NOMO-1 treated with dmso at 0.1 percent for 144 hours (cell line): ENCODE results near the gene TCERG1.
A peak's percentile ranks its signal among the peaks of the same experiment; 100 is the strongest.

Experiments
- DNase-seq: peaks from one replicate; lab custom pipeline; 2025; ENCODE audit not compliant: unreplicated experiment; lab: John Stamatoyannopoulos, UW

The TCERG1 gene

DNA sequence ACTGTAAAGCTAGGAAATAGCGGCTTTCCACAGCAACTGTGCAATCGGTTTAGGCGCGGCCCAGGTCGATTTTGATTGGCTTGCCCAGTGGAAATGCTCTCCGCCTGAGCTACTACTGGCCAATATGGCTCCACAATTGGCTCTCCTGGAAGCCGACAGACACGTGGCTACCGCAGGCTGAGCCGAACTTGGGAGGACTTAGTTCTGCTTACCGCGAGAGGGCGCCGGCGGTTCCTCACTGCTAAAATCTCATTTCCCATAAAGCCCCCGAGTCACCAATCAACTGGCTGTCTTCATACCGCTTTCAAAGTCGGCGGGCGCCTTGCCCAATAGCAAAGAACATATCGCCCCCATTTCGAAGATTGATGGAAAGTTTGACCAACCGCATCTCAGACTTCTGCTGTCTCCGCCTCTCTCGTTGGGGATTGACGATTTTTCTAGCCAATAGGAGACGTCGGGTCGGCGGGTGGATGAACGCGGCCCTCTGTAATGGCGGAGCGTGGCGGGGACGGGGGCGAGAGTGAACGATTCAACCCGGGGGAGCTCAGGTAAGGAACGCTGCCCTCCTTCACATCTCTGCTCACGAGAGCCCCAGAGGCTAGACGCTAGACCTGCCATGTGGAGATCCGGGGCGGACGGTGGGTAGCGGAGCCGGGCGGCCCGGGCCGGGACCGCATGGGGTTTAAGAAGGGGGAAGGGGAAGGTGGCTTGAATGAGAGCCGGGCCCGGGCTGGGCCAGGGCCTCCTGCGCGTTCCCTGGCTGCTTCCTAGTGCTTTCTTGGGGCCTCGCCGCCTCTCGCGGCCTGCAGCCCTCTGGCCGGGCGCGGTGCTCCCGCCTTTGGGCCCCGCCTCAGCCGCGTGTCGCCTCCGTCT lies at the start of gene TCERG1:
Gene TCERG1 (plus strand): TSS at position 473 of the 873 bp plus-strand sequence. CDS start 17 bp downstream, at position 490.
- peak; percentile 97 for DNase-seq

DNA sequence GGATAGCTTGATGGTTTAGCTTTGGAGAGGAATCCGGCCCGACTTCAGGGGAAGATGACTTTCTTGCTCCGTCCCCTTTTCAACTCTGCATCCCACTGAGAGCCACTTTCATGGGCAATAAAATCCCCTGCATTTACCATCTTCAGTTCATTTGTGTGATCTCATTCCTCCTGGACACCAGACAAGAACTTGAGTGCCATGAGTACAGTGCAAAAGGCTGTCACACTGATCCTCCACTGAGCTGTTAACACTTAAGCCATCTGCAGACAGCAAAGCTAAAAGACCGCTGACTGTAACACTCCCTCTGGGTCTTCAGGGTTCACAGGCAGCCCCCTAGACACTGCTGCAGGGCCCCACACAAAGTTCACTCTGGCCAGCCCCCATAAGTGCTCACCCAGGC lies 48.3 kb upstream of the TCERG1 start:
- no peak for DNase-seq

DNA sequence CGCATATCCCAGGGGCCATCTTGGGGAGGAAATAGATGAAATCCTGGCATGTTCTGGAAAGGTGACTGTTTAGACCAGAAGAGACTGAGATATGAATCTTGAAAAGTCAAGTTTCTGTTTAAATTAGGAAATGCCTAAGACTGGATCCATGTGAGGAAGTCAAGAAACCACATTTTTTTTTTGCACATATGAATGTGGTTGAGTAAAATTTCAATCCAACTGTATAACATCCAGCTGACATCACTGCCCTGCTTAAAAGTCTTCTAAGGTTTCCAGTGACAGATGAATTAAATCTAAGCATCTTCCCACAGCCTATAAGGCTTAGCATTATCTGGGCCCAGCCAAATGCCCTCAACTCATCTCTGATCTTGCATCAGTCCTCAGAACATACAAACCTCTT lies 47.7 kb upstream of the TCERG1 start:
- no peak for DNase-seq

DNA sequence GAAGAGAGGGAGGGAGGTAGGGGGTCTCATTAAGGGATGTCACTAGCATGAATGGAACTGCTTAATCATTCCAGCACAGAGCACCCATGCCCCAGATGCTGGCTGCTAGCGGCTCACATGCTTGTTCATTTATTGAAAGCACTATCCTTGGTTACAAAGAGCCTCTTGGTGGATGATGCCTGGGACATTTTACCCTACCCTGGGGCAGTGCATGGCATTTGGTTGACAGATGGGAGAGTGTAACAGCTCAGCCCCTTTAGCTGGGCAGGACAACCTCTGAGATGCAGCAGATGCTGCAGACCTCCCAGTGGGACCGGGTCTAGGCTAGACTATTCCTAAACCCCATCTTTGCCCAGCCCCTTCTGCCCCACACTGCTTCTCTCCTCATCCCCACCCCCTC lies 46.9 kb upstream of the TCERG1 start:
- no peak for DNase-seq

DNA sequence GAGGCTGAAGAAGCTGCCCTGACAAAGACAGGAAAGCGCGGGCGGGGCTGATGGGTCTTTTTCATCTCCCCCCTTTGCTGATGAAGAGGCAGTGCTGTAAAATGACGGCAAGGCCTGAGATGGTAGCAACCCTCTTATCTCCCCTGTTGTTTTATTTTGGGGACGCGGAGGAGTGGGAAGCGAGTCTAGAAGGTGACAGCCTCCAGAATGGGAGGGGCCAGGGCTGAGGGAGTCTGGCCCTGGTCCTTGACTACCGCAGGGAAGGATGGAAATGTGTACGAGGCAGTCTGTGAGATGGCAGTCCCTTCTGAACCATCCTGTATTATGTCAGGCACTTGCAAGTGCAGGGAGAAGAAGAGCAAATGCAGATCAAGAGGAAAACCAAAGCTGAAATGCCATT lies 46.1 kb upstream of the TCERG1 start:
- DNase-seq, result no peak

DNA sequence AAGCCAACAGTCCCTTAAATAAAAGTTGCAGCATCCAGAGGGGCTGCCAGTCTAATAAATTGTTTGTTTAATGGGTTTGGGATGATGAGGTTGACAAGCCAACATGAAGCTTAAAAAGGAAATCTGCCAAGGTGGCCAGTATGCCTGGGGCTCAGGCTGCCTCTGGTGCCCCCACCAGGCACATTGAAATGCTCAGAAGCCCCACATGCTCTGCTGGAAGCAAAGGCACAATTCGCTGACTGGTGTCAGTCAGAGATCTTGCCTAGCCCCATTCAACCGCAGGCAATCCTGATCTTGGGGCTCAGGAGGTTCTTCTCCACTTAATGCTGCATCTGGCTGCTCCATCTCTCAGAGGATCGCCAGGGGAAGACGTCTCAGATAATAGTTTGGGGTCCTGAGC lies 44.2 kb upstream of the TCERG1 start:
- no peak for DNase-seq

DNA sequence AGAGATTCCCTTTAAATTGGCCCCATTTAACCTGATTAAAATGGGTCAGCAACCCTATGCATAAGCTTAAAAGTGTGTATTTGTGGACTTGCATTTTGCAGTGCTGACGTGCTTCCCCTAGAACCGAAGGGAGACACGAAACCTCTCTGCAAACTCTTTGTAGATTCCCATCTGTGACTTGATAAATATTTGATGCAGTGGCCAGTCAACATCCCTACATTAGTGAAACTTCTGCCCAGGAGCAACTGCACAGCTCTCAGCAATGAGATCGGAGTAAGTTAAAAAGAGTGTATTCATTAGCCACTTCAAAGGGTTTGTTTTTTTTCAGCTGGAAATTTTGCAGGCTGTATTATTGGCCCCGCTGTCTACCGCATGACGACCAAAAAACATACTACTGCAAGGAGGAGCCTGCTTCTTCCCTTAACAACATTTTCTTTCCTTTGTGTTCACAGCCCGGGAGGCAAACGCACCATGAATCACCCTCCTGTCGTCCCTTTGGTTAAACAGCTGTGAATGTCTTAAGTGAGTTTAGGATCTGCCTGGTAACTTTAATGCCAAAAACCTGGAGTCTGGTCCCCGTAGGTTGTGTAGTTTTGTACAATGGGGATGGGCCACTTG lies 38.0 kb upstream of the TCERG1 start:
- DNase-seq, result no peak

DNA sequence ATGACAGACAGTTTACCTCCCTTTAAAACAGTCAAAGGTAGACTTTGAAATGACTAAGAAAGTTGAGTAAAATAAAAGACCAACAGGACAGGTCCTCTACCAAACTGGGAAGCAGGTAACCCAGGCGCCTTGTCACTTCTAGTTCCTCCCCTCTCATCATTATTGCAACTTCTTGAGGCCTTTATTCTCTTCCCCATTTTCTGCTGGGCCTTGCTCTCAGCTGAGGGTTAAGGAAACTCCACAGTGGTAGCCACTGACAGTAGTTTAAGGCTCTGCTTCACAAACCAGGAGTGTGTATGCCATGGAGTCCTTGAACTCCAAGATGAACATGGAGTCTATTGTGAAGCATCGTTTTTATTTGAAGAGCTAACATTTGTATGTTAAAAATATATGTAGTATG lies 36.9 kb upstream of the TCERG1 start:
- peak; percentile 50 for DNase-seq

DNA sequence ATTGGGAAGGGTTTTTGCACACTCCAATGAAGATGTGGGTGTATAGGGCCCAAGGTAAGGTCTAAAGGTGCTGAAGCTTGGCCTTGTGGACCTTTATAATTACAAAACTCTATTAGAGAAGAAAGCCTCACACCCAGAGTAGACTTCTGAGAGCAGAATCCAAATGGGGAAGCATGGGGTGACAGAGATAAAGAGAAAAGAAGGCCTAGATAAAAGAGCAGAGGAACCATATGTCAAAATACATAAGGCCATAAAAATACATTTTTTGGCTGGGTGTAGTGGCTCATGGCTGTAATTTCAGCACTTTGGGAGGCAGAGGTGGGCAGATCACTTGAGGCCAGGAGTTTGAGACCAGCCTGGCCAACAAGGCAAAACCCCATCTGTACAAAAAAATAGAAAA lies 27.4 kb upstream of the TCERG1 start:
- DNase-seq, result no peak

DNA sequence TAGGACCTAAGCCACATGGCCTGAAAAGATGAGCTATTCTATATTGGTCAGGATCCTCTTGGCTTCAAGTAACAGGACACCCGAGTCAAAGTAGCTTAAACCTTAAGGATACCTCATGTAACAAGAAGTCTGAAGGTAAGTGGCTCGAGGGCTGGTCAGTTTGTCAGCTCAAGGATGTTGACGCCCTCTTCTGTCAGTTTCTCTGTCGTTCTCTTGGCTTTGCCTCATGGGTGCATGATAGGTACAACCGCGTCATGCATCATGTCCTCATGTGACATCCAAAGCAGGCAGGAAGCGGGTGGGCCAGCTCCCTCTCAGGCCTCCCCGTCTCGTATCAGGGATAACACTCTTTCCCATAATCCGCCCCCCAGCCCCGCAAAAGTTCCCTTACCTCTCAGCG lies 22.1 kb upstream of the TCERG1 start:
- no peak for DNase-seq

DNA sequence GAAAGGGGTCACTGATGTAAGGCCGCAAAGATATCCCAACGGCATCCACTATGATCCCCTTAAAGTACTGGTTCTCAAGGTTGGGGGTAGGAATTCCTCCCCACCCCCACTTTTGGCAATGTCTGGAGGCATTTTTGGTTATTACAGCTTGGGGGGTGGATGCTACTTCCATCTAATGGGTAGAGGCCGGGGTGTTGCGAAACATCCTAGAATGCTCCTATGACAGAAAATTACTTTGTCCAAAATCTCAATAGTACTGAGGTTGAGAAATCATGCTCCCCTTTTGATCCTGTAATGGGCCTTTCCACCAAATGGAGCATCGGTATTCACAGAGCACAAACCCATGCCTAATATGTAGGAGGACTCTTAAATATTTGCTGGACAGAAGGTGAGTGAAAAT lies 20.8 kb upstream of the TCERG1 start:
- DNase-seq, result no peak

DNA sequence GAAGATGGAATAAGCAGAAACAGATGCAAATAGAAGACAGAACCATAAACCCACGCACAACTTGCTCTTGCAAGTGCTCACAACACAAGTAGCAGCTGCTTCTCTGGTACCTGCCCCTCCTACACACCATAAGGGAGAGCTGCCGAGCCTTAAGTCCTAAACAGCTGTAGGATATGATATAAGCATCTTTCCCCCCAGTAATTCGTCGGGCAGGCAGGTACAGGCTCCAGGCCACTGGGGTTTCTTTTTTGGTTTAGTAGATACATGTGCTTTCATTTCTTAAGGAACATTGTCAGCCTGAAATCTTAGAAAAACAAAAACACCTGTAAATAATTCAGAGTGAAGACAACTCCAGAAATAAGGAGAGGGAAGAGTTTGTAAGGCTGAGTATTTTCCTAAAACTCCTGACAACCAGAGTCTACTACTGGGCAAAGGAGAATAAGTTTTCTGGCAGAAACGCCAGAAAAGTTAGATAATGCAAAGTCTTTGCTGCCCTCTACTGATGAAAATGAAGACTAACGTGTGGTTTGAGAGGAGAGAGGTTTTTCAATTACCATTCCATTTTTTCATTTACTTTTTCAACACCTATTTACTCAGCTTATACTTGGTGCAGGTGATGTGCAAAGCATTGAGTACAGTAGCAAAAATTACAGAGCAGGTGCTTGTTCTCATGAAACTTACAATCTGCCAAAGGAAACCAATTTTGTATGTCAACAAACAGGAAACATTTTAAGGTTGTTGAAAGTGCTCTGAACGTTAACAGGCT lies 20.1 kb upstream of the TCERG1 start:
- peak; percentile 12 for DNase-seq

DNA sequence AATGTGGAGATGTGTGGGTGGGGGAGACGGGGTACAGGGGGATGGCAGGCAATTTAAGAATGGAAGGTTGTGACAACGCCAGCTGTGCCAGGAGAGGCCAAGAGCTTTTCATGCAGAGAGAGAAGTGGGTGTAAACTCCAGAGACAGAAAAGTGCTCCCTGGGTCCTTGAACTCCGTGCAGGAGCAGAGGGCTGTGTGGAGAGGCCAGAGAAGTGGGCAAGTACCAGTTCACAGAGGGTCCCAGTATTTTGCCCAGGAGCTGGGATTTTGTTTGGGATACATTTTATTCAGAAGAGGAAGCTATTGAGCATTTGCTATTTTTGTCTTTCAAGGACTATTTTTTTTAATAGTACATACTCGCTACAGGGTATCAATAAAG lies 19.5 kb upstream of the TCERG1 start:
- no peak for DNase-seq

DNA sequence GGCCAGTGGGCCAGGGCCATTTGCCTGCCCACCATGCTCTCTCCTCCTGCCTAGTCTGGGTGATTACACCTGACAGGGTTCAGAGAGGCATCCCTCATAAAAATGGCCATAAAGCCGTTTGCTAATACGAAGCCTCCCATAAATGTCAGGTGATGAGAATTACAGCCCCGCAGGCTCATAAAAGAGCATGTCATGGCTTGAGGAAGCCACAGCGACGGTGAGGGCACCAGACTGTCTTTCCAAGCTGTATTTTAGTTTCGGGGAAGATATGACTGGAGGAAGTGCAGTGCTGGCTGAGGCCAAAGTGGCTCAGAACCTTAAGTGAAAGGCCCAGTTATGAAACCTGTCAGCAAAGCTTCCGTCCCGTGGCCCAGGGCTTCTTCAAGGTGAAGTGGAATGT lies 18.5 kb upstream of the TCERG1 start:
- DNase-seq, result peak; percentile 35

DNA sequence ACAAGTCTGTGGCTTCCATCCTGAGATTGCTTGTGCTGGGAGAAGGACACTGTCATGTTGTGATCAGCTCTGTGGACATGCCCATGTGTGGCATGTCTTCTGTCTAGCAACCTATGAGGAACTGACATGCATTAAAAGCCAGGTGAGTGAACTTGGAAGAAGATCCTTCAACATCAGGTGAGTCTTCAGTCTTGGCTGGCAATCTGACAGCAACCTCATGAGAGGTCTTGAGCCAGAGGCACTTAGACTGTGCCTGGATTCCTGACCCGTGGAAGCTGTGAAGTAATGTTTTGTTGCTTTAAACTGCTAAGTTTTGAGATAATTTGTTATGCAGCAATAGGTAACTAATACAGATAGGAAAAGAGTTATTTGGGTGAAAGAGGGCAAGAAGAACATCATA lies 6.8 kb upstream of the TCERG1 start:
- no peak for DNase-seq

DNA sequence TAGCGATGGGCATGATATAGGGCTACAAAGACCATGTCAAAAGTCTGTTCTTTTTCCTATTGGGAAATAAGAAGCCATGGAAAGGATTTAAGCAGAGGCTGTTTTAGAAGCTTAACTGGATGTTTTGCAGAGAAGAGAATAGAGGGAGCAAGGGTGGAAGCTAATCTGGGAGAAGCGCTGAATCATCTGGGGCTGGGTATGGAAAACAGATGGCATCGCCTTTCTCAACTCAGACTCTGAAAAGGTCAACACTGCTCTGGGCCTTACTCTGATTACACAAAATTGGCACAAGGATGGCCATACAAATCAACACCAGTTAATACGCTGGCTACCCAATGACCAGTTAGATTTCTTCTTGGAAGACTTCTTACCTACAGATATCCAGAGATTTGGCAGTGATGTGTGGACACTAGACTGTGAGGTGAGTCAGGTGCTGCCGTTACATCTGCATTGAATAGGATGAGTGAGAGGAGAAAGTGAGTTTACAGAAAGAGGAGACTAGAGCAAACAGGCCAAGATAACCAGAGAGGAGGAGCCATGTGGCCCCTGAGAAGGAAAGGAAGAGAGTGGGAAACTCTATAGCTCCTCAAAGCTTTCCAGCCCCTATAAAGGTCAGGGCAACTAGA lies 6.2 kb upstream of the TCERG1 start:
- DNase-seq, result no peak

DNA sequence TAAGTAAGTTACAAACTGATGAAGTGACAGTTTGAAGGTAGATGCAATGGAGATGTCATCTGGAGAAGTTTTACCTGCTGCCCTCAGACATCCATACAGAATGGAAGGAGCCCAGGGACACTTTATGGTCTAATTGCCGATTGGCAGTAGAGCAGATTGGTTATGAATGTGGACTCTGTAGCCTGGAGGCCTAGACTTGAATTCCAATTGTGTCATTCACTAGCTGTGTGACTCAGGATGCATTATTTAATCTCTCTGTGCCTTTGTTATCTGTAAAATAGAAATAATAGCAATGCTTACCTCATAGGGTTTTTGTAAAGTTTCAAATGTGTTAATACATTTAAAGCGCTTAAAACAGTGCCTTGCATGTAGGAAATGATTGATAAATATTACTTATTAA lies 5.2 kb upstream of the TCERG1 start:
- no peak for DNase-seq

DNA sequence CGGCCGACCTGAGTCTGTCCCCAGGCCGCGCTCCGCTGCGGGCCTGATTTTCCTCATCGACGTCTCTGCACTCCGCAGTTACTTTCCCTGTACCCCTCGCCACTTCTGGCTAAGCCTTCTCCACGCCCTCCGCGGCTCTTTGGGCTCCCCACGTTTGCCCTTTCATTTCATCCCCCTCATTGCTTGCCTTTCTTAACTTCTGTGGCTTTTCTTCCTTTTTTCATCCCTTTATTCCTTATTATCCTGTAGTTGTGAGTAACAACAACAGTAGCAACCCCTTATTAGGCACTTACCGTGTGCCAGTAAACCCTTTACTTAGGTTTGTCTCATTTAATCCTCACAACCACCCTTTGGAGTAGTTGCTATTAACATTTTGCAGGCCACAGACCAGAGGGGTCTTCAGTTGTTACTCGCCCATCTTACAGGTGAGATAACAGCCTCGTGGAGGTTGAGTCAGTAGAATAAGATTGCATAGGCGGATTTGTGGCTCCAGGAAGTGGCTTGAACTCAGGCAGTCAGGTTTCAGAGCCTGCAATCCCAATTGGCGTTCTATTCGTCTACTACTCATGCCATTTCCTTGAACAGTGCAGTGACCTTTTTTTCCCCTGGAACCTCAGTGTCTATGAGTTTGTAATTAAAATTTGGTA lies 724 bp downstream of the TCERG1 start:
- peak; percentile 36 for DNase-seq

DNA sequence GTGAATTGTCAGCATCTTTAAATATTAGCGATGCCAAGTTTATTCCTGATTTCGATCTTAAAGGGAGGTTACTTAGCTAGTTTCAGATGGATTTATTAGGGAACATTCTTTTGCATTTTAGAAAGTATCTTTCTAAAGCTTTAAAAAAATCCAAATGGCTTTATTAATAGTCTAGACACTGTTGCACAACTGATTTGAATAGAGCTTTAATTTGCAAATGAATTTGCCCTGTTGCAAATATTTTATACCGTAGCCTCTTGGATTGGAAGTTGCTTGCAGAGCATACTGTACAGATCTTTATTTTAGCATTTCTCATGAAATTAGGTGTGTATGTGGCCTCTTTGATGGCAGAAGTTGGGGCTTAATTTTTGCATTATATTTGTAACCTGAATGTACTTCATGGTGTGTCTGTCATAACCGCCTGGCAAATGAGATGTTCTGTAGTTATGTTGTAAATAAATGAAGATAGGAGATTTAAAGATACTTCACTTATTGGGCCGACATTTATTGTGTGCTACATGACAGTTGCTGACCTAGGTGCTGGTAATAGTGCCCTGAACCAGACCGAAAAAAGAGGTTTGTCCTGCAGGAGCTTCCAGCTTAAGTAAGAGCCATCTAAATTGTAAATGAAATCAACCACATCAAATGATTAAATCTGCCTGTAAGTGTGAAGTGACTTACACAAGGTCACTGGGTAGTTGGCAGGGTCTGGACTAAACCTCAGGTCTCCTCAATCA lies 1.8 kb downstream of the TCERG1 start:
- no peak for DNase-seq

DNA sequence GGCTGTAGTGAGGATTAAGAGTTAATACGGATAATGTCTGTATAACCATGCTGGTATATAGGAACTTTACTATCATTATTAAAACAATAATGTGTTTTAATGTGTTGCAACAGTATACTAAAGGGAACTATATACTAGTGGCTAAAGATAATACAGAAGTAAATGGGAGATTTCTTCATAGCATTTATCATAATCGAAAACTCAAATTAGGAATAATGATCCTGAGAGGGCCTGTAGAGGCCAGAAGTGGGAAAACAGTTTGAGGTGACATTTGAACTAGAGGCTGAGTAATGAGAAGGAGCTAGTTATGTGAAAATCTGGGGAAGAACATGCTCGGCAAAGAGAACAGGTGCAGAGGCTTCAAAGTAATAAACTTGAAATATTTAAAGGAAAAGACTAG lies 2.9 kb downstream of the TCERG1 start:
- DNase-seq, result no peak
